Measurements from ENCODE around the gene BNC2.

Gene BNC2

GRCh38 chr9:16419124-16419523 is 451.3 kb downstream of the BNC2 start:
- no peak overlapping the region for H2AFZ ChIP-seq (ENCODE audit: low read length)
- H3K27me3 ChIP-seq (ENCODE audit: insufficient read depth, low read length, poor library complexity, severe bottlenecking), result no peaks in the 10 kb centered on the region
- no peaks in the 10 kb centered on the region for H3F3A ChIP-seq (ENCODE audit: low read depth)
- H3K9me3 ChIP-seq (ENCODE audit: insufficient read depth, low read depth, low read length), result no peaks in the 10 kb centered on the region
- H3K4me1 ChIP-seq (ENCODE audit: insufficient read depth, low read length, poor library complexity, severe bottlenecking), result peaks cover 17% of the 10 kb centered on the region
- H3K4me2 ChIP-seq (ENCODE audit: low read depth, low read length, poor library complexity, severe bottlenecking), result no peak overlapping the region
- H3K4me3 ChIP-seq (ENCODE audit: low read length, poor library complexity, severe bottlenecking), result no peak overlapping the region
- TF ChIP-seq, protein P1, sequence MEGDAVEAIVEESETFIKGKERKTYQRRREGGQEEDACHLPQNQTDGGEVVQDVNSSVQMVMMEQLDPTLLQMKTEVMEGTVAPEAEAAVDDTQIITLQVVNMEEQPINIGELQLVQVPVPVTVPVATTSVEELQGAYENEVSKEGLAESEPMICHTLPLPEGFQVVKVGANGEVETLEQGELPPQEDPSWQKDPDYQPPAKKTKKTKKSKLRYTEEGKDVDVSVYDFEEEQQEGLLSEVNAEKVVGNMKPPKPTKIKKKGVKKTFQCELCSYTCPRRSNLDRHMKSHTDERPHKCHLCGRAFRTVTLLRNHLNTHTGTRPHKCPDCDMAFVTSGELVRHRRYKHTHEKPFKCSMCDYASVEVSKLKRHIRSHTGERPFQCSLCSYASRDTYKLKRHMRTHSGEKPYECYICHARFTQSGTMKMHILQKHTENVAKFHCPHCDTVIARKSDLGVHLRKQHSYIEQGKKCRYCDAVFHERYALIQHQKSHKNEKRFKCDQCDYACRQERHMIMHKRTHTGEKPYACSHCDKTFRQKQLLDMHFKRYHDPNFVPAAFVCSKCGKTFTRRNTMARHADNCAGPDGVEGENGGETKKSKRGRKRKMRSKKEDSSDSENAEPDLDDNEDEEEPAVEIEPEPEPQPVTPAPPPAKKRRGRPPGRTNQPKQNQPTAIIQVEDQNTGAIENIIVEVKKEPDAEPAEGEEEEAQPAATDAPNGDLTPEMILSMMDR (conservative IDR thresholded peaks at IDR 0.05; ENCODE audit: low read length), result no peak
- no peak for TF ChIP-seq EZH2phosphoT487 (IDR thresholded peaks at IDR 0.05; ENCODE audit: borderline replicate concordance)
- H3K9me2 ChIP-seq (replicated peaks; ENCODE audit: low read depth, low read length), result no peaks in the 10 kb centered on the region; the same call in 1 of the 2 replicates
- H4K20me1 ChIP-seq (ENCODE audit: insufficient read depth, low read length, poor library complexity, severe bottlenecking), result no peaks in the 10 kb centered on the region
- no peak overlapping the region for H3K9ac ChIP-seq (ENCODE audit: low read depth, low read length, poor library complexity, severe bottlenecking)
- no peaks in the 10 kb centered on the region for H3K36me3 ChIP-seq (ENCODE audit: insufficient read depth, low read length)
- no peaks in the 10 kb centered on the region for H3K79me2 ChIP-seq (ENCODE audit: insufficient read depth, low read length)

DNA sequence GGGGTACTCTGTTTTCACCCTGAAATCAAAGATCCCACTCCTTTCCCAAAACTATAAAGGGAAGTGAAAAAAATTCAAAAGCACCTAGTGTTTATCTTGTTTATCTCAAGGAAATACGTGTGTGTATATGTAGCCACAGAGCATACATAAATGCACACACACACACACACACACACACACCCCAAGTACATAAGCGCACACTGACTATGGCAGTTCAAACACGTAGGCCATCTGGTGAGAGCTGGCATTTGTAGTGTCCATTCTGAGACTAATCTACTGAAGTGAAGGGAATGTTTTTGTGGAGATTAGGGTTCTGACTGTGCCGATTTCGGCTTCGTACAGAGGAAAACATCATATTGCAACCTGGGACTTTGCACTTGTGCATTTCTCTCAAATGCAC is 451.7 kb downstream of the BNC2 start:
- H3K79me2 ChIP-seq (ENCODE audit: insufficient read depth, low read length), result no peaks in the 10 kb centered on the region
- H4K20me1 ChIP-seq (ENCODE audit: insufficient read depth, low read length, poor library complexity, severe bottlenecking), result no peaks in the 10 kb centered on the region
- H3K4me2 ChIP-seq (ENCODE audit: low read depth, low read length, poor library complexity, severe bottlenecking), result no peak overlapping the region
- no peak overlapping the region for H3K9ac ChIP-seq (ENCODE audit: low read depth, low read length, poor library complexity, severe bottlenecking)
- H3K27me3 ChIP-seq (ENCODE audit: insufficient read depth, low read length, poor library complexity, severe bottlenecking), result no peaks in the 10 kb centered on the region
- no peaks in the 10 kb centered on the region for H3K9me3 ChIP-seq (ENCODE audit: insufficient read depth, low read depth, low read length)
- no peaks in the 10 kb centered on the region for H3F3A ChIP-seq (ENCODE audit: low read depth)
- TF ChIP-seq, protein P1 (conservative IDR thresholded peaks at IDR 0.05; ENCODE audit: low read length), result no peak
- no peak for TF ChIP-seq EZH2phosphoT487 (IDR thresholded peaks at IDR 0.05; ENCODE audit: borderline replicate concordance)
- no peak overlapping the region for H3K4me3 ChIP-seq (ENCODE audit: low read length, poor library complexity, severe bottlenecking)
- H3K36me3 ChIP-seq (ENCODE audit: insufficient read depth, low read length), result no peaks in the 10 kb centered on the region
- H2AFZ ChIP-seq (ENCODE audit: low read length), result no peak overlapping the region
- peaks cover 17% of the 10 kb centered on the region for H3K4me1 ChIP-seq (ENCODE audit: insufficient read depth, low read length, poor library complexity, severe bottlenecking)
- H3K9me2 ChIP-seq (replicated peaks; ENCODE audit: low read depth, low read length), result no peaks in the 10 kb centered on the region; the same call in 1 of the 2 replicates

DNA sequence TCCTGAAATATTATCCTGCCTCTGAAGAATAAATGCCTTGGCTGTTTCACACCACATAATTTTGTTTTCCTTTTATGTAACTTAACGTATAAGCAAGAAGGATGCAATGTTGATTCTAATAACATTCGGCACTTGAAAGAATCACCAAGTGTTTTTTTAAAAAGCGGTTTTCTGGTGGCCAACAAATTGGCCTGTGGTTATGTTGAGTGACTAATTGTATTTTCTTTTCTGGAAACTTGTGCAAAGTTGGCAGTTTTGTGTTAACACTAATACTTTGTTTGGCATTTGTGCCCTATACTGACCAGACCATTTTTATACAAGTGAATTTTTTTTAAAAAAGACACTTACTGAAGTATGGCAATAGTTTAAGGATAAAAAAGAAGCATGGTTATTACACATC is 452.7 kb downstream of the BNC2 start:
- Histone ChIP-seq H3K9me2 (replicated peaks; ENCODE audit: low read depth, low read length) (no peaks in the 10 kb centered on the region), H3K79me2 (ENCODE audit: insufficient read depth, low read length) (no peaks in the 10 kb centered on the region), H3K9me3 (ENCODE audit: insufficient read depth, low read depth, low read length) (no peaks in the 10 kb centered on the region), H3K36me3 (ENCODE audit: insufficient read depth, low read length) (no peaks in the 10 kb centered on the region), H3K27me3 (ENCODE audit: insufficient read depth, low read length, poor library complexity, severe bottlenecking) (no peaks in the 10 kb centered on the region), H3K4me3 (ENCODE audit: low read length, poor library complexity, severe bottlenecking) (no peak overlapping the region), H3K4me1 (ENCODE audit: insufficient read depth, low read length, poor library complexity, severe bottlenecking) (peaks cover 17% of the 10 kb centered on the region), H3K9ac (ENCODE audit: low read depth, low read length, poor library complexity, severe bottlenecking) (no peak overlapping the region), H2AFZ (ENCODE audit: low read length) (peak overlapping the region; percentile 14), H3K4me2 (ENCODE audit: low read depth, low read length, poor library complexity, severe bottlenecking) (no peak overlapping the region), H3F3A (ENCODE audit: low read depth) (no peaks in the 10 kb centered on the region), H4K20me1 (ENCODE audit: insufficient read depth, low read length, poor library complexity, severe bottlenecking) (no peaks in the 10 kb centered on the region)
- TF ChIP-seq EZH2phosphoT487 (IDR thresholded peaks at IDR 0.05; ENCODE audit: borderline replicate concordance), result no peak

DNA sequence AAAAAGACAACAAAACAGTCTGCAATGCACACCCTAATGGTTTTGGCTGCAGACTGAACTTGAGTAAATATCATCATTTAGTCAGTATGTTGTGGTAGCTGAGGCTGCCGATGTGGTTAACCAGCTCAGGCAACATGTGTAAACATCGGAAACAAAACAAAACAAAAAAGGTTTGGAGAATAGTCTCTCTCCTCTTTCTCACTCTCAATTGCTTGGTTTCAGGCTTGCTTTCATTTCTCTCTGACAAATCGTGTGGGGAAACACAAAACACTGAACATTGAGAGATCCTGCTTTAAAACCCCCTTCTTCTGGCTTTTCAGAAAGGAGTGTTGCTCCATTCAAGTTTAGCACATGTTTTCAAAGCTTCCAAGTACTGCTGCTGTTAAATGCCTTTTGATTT is 453.3 kb downstream of the BNC2 start:
- H3K79me2 ChIP-seq (ENCODE audit: insufficient read depth, low read length), result no peaks in the 10 kb centered on the region
- H2AFZ ChIP-seq (ENCODE audit: low read length), result peak overlapping the region; percentile 14
- no peaks in the 10 kb centered on the region for H3K9me2 ChIP-seq (replicated peaks; ENCODE audit: low read depth, low read length)
- no peaks in the 10 kb centered on the region for H4K20me1 ChIP-seq (ENCODE audit: insufficient read depth, low read length, poor library complexity, severe bottlenecking)
- H3K9ac ChIP-seq (ENCODE audit: low read depth, low read length, poor library complexity, severe bottlenecking), result no peak overlapping the region
- no peaks in the 10 kb centered on the region for H3K9me3 ChIP-seq (ENCODE audit: insufficient read depth, low read depth, low read length)
- TF ChIP-seq EZH2phosphoT487 (IDR thresholded peaks at IDR 0.05; ENCODE audit: borderline replicate concordance), result no peak
- TF ChIP-seq, protein P1 (conservative IDR thresholded peaks at IDR 0.05; ENCODE audit: low read length), result no peak
- no peaks in the 10 kb centered on the region for H3K36me3 ChIP-seq (ENCODE audit: insufficient read depth, low read length)
- H3K4me3 ChIP-seq (ENCODE audit: low read length, poor library complexity, severe bottlenecking), result no peak overlapping the region
- peaks cover 16% of the 10 kb centered on the region for H3K4me1 ChIP-seq (ENCODE audit: insufficient read depth, low read length, poor library complexity, severe bottlenecking)
- no peak overlapping the region for H3K4me2 ChIP-seq (ENCODE audit: low read depth, low read length, poor library complexity, severe bottlenecking)
- no peaks in the 10 kb centered on the region for H3K27me3 ChIP-seq (ENCODE audit: insufficient read depth, low read length, poor library complexity, severe bottlenecking)
- no peaks in the 10 kb centered on the region for H3F3A ChIP-seq (ENCODE audit: low read depth)

All from Loucy (cell line).